Fibroblast of mammary gland (primary cell): Measurements from ENCODE around the gene NKG7.

ENCODE experiments used
- DNase-seq: peaks from one replicate; pipeline ENCODE4 v3.0.0-alpha.2; 2010; ENCODE audit warnings: low read depth
- H3K4me3 ChIP-seq: 2 replicates; pipeline ENCODE4 v1.5.1; 2011; ENCODE audit warnings: low read depth, mild to moderate bottlenecking, low read length, moderate library complexity; ENCODE audit not compliant: control insufficient read depth
- CTCF ChIP-seq: conservative IDR thresholded peaks from 2 replicates; pipeline ENCODE4 v1.5.1; 2011; ENCODE audit warnings: low read depth, low read length, inconsistent platforms; ENCODE audit not compliant: control insufficient read depth, insufficient read depth

Gene NKG7

DNA sequence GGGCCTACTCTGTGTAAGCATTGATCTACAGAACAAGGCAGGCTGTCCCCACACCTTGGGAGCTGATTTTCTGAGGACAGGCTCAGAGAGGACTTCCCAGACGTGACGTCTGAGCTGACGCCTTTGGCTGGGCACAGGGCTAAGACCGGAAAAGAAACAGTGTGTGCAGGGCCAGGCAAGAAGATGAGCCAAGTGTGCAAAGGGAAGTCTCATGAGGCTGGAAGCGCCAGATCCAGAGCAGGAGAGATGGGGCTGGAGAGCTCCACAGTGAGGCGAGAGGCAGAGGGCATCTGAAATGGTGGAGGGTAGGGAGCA lies 48.3 kb downstream of the NKG7 start:
- peak; percentile 34 for DNase-seq
- H3K4me3 ChIP-seq: no peak overlapping the region
- TF ChIP-seq CTCF: no peak

- DNase-seq: no peak
- TF ChIP-seq CTCF: no peak
- H3K4me3 ChIP-seq: no peak overlapping the region
Measured at GRCh38 chr19:51323481-51324166, 48.8 kb downstream of the NKG7 start.

- no peak for DNase-seq
- H3K4me3 ChIP-seq: no peak overlapping the region
- TF ChIP-seq CTCF: no peak
Measured at GRCh38 chr19:51321799-51322198, 50.7 kb downstream of the NKG7 start.
